Measurements from ENCODE around the gene TRAPPC8. TPM values are rescaled to one million over a fixed set of nuclear protein-coding genes. Genes with fewer than 3 reads are reported as not detected.

The TRAPPC8 gene
- total and polyA plus RNA-seq, 11 donors = 9.5 to 41.9 (median 29.4) TPM

- WGBS, 4 donors = 81 to 90% (median 83%) methylated on average over 9 to 10 of the region's 10 CpGs
- no peaks in the 10 kb centered on the region for H3K4me1 ChIP-seq
- no peak for TF ChIP-seq CTCF (IDR thresholded peaks at IDR 0.05)
- no peak for TF ChIP-seq POLR2A (IDR thresholded peaks at IDR 0.05)
- no peaks in the 10 kb centered on the region for H3K36me3 ChIP-seq
- H3K27ac ChIP-seq = no peak overlapping the region
- no peak overlapping the region for H3K4me3 ChIP-seq
- DNase-seq = no peak
- intact Hi-C loops (cut with DNase I) = no loop called here
- no peaks in the 10 kb centered on the region for H3K27me3 ChIP-seq
- no peaks in the 10 kb centered on the region for H3K9me3 ChIP-seq
- ATAC-seq = no peak
Observed at GRCh38 chr18:31789409-31789808, 153.5 kb downstream of the TRAPPC8 start.

- TF ChIP-seq CTCF (IDR thresholded peaks at IDR 0.05) = no peak
- no peak for TF ChIP-seq POLR2A (IDR thresholded peaks at IDR 0.05)
- peaks cover 0 to 25% (median 16%) of the 10 kb centered on the region in 12 donors for H3K9me3 ChIP-seq
- DNase-seq (no peak), ATAC-seq (no peak)
- H3K36me3 ChIP-seq = no peaks in the 10 kb centered on the region
- 76 to 80% (median 79%) methylated on average over 3 of the region's 3 CpGs for WGBS, 4 donors
- no peak overlapping the region for H3K27ac ChIP-seq
- no peaks in the 10 kb centered on the region for H3K27me3 ChIP-seq
- intact Hi-C loops (cut with DNase I) = no loop called here
- no peaks in the 10 kb centered on the region for H3K4me1 ChIP-seq
- no peak overlapping the region for H3K4me3 ChIP-seq
Observed at GRCh38 chr18:31783059-31783458, 159.9 kb downstream of the TRAPPC8 start.

Other genes starting within 250 kb of the TRAPPC8 start
- gene SLC25A52, start 182.2 kb downstream of the TRAPPC8 start, total RNA-seq = not detected
- gene SLC25A52, start 182.2 kb downstream of the TRAPPC8 start, polyA plus RNA-seq = not detected
- gene RNF125, start 75.7 kb upstream of the TRAPPC8 start, total RNA-seq = 10 to 100 TPM in 1 of 9 donors, 1 to 10 TPM in 8; 1.1 to 12.5 (median 3.8) TPM
- gene RNF125, start 75.7 kb upstream of the TRAPPC8 start, polyA plus RNA-seq = 1 to 10 TPM; 2.8 to 3.0 TPM
- gene RNF138, start 148.7 kb upstream of the TRAPPC8 start, total RNA-seq = 10 to 100 TPM in 3 of 9 donors, 1 to 10 TPM in 6; 3.9 to 16.1 (median 9.0) TPM
- 10 to 100 TPM in 1 of 2 donors, 1 to 10 TPM in 1; 2.9 to 11.0 TPM for gene RNF138, start 148.7 kb upstream of the TRAPPC8 start, polyA plus RNA-seq
- under 1 TPM in 1 of 9 donors, not detected in 8; 0.17 TPM for gene MEP1B, start 246.9 kb upstream of the TRAPPC8 start, total RNA-seq
- gene MEP1B, start 246.9 kb upstream of the TRAPPC8 start, polyA plus RNA-seq = not detected